ENCODE results near the gene MARCHF9. TPM values are rescaled to one million over a fixed set of nuclear protein-coding genes. Genes with fewer than 3 reads are reported as not detected.

The MARCHF9 gene
- total and polyA plus RNA-seq, 11 donors: 11.3 to 18.9 (median 13.6) TPM

DNA sequence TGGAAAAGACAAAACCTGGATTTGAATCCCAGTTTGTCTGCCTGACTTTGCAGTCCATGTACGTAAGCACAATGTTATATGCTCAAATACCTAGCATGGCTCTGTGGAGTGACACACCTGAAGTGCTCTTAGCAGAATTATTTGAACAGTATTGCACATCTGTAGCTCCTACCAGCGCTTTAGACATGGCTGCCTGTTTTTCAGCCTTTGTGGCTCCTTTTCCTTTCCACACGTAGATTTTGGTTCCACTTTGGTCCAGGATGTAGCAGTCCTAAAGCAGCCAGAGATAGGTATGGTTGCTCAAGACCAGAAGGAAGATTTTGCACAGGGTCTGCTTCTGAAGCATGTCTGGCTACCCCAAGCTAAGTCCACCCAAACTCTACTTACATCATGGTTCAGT, 54.5 kb downstream of the MARCHF9 start:
- ATAC-seq (no peak), DNase-seq (no peak)
- Histone ChIP-seq H3K4me3 (no peak overlapping the region), H3K9me3 (no peaks in the 10 kb centered on the region), H3K27me3 (no peaks in the 10 kb centered on the region), H3K4me1 (peaks cover 0 to 7% (median 5%) of the 10 kb centered on the region in 12 donors), H3K27ac (no peak overlapping the region), H3K36me3 (peaks cover 0 to 90% (median 79%) of the 10 kb centered on the region in 9 donors)
- TF ChIP-seq CTCF (IDR thresholded peaks at IDR 0.05) (no peak), POLR2A (IDR thresholded peaks at IDR 0.05) (no peak)
- 88 to 98% (median 95%) methylated on average over 3 of the region's 3 CpGs for WGBS, 4 donors
- intact Hi-C loops (cut with DNase I): loop anchor here in 1 of 10 donors (10.0 kb wide), 1 partner anchor 95 kb away; no protein-coding TSS in a partner anchor

Small RNAs within 50 kb of the gene (microRNA-seq; reads per million reads assigned to microRNA genes)
- 0 to 0.60 (median 0) reads per million in 4 donors for gene MIR6759

Other genes starting within 250 kb of the MARCHF9 start
- 10 to 100 TPM; 11.5 to 30.9 (median 17.5) TPM for gene DDIT3, start 234.6 kb upstream of the MARCHF9 start, total RNA-seq
- gene DDIT3, start 234.6 kb upstream of the MARCHF9 start, polyA plus RNA-seq: 10 to 100 TPM; 58.3 to 60.5 TPM
- 10 to 100 TPM; 13.1 to 43.3 (median 30.1) TPM for gene MBD6, start 232.3 kb upstream of the MARCHF9 start, total RNA-seq
- gene MBD6, start 232.3 kb upstream of the MARCHF9 start, polyA plus RNA-seq: 10 to 100 TPM; 11.4 to 17.2 TPM
- gene DCTN2, start 207.9 kb upstream of the MARCHF9 start, total RNA-seq: 100 to 1,000 TPM in 5 of 9 donors, 10 to 100 TPM in 4; 84.4 to 159 (median 109) TPM
- gene DCTN2, start 207.9 kb upstream of the MARCHF9 start, polyA plus RNA-seq: 100 to 1,000 TPM in 1 of 2 donors, 10 to 100 TPM in 1; 62.3 to 228 TPM
- under 1 TPM in 6 of 9 donors, not detected in 3; 0.07 to 0.31 (median 0.17) TPM for gene KIF5A, start 205.1 kb upstream of the MARCHF9 start, total RNA-seq
- under 1 TPM; 0.06 to 0.08 TPM for gene KIF5A, start 205.1 kb upstream of the MARCHF9 start, polyA plus RNA-seq
- gene PIP4K2C, start 163.9 kb upstream of the MARCHF9 start, total RNA-seq: 10 to 100 TPM; 12.9 to 31.0 (median 17.0) TPM
- 10 to 100 TPM in 1 of 2 donors, 1 to 10 TPM in 1; 4.6 to 22.6 TPM for gene PIP4K2C, start 163.9 kb upstream of the MARCHF9 start, polyA plus RNA-seq
- gene DTX3, start 150.3 kb upstream of the MARCHF9 start, total RNA-seq: 10 to 100 TPM; 15.6 to 30.7 (median 22.4) TPM
- gene DTX3, start 150.3 kb upstream of the MARCHF9 start, polyA plus RNA-seq: 10 to 100 TPM; 16.3 to 28.3 TPM
- 10 to 100 TPM in 4 of 9 donors, 1 to 10 TPM in 5; 5.5 to 11.5 (median 9.5) TPM for gene ARHGEF25, start 143.7 kb upstream of the MARCHF9 start, total RNA-seq
- 10 to 100 TPM; 10.2 to 20.3 TPM for gene ARHGEF25, start 143.7 kb upstream of the MARCHF9 start, polyA plus RNA-seq
- 1 to 10 TPM; 1.9 to 8.8 (median 5.9) TPM for gene B4GALNT1, start 121.9 kb upstream of the MARCHF9 start, total RNA-seq
- gene B4GALNT1, start 121.9 kb upstream of the MARCHF9 start, polyA plus RNA-seq: 1 to 10 TPM; 2.6 to 5.1 TPM
- gene OS9, start 61.0 kb upstream of the MARCHF9 start, total RNA-seq: 100 to 1,000 TPM in 7 of 9 donors, 10 to 100 TPM in 2; 93.4 to 188 (median 130) TPM
- gene OS9, start 61.0 kb upstream of the MARCHF9 start, polyA plus RNA-seq: 100 to 1,000 TPM in 1 of 2 donors, 10 to 100 TPM in 1; 89.4 to 196 TPM
- 10 to 100 TPM in 2 of 9 donors, 1 to 10 TPM in 7; 4.2 to 12.0 (median 5.5) TPM for gene AGAP2, start 16.4 kb upstream of the MARCHF9 start, total RNA-seq
- gene AGAP2, start 16.4 kb upstream of the MARCHF9 start, polyA plus RNA-seq: 1 to 10 TPM; 3.9 to 8.6 TPM
- gene TSPAN31, start 10.1 kb upstream of the MARCHF9 start, total RNA-seq: 10 to 100 TPM; 27.2 to 59.3 (median 31.4) TPM
- 10 to 100 TPM; 31.1 to 41.2 TPM for gene TSPAN31, start 10.1 kb upstream of the MARCHF9 start, polyA plus RNA-seq
- gene CDK4, start 2.8 kb upstream of the MARCHF9 start, total RNA-seq: 10 to 100 TPM; 38.1 to 62.1 (median 50.2) TPM
- 10 to 100 TPM; 23.4 to 81.9 TPM for gene CDK4, start 2.8 kb upstream of the MARCHF9 start, polyA plus RNA-seq
- under 1 TPM in 5 of 9 donors, not detected in 4; 0.16 to 0.77 (median 0.19) TPM for gene CYP27B1, start 12.0 kb downstream of the MARCHF9 start, total RNA-seq
- under 1 TPM; 0.11 to 0.19 TPM for gene CYP27B1, start 12.0 kb downstream of the MARCHF9 start, polyA plus RNA-seq
- gene METTL1, start 17.0 kb downstream of the MARCHF9 start, total RNA-seq: 10 to 100 TPM in 3 of 9 donors, 1 to 10 TPM in 5, under 1 TPM in 1; 0.95 to 16.6 (median 7.7) TPM
- 10 to 100 TPM in 1 of 2 donors, 1 to 10 TPM in 1; 9.4 to 28.5 TPM for gene METTL1, start 17.0 kb downstream of the MARCHF9 start, polyA plus RNA-seq
- gene EEF1AKMT3, start 17.5 kb downstream of the MARCHF9 start, total RNA-seq: 1 to 10 TPM; 1.2 to 4.5 (median 1.9) TPM
- gene EEF1AKMT3, start 17.5 kb downstream of the MARCHF9 start, polyA plus RNA-seq: 1 to 10 TPM in 1 of 2 donors, under 1 TPM in 1; 0.84 to 1.2 TPM
- 10 to 100 TPM; 38.8 to 62.5 (median 45.4) TPM for gene TSFM, start 27.7 kb downstream of the MARCHF9 start, total RNA-seq
- 10 to 100 TPM; 37.6 to 80.8 TPM for gene TSFM, start 27.7 kb downstream of the MARCHF9 start, polyA plus RNA-seq
- 1 to 10 TPM; 1.3 to 6.2 (median 2.4) TPM for gene AVIL, start 63.6 kb downstream of the MARCHF9 start, total RNA-seq
- 1 to 10 TPM; 1.9 to 2.1 TPM for gene AVIL, start 63.6 kb downstream of the MARCHF9 start, polyA plus RNA-seq
- 100 to 1,000 TPM in 3 of 9 donors, 10 to 100 TPM in 6; 69.9 to 191 (median 89.3) TPM for gene CTDSP2, start 91.6 kb downstream of the MARCHF9 start, total RNA-seq
- gene CTDSP2, start 91.6 kb downstream of the MARCHF9 start, polyA plus RNA-seq: 10 to 100 TPM; 28.0 to 68.4 TPM
- gene ATP23, start 186.5 kb downstream of the MARCHF9 start, total RNA-seq: 1 to 10 TPM; 1.8 to 7.4 (median 5.3) TPM
- 10 to 100 TPM in 1 of 2 donors, 1 to 10 TPM in 1; 8.1 to 10.4 TPM for gene ATP23, start 186.5 kb downstream of the MARCHF9 start, polyA plus RNA-seq